WI38 (cell line): ENCODE results near the gene CD82.

ENCODE experiments used
- H3K4me3 ChIP-seq: 2 replicates; pipeline ENCODE4 v1.5.1; 2011; ENCODE audit warnings: low read depth, mild to moderate bottlenecking, control low read depth, low read length
- CTCF ChIP-seq: IDR thresholded peaks from 2 replicates; pipeline ENCODE4 v1.5.1; 2012; ENCODE audit warnings: low read depth, mild to moderate bottlenecking, control low read depth, low read length

CD82 gene

GRCh38 chr11:44568331-44568657 is 2.8 kb downstream of the CD82 start:
- no peak overlapping the region for H3K4me3 ChIP-seq
- no peak for TF ChIP-seq CTCF

GRCh38 chr11:44568658-44569473 is 3.4 kb downstream of the CD82 start:
- TF ChIP-seq CTCF = no peak
- no peak overlapping the region for H3K4me3 ChIP-seq

GRCh38 chr11:44570411-44571155 is 5.1 kb downstream of the CD82 start:
- no peak for TF ChIP-seq CTCF
- H3K4me3 ChIP-seq = no peak overlapping the region

GRCh38 chr11:44571871-44572270 is 6.4 kb downstream of the CD82 start:
- no peak overlapping the region for H3K4me3 ChIP-seq
- no peak for TF ChIP-seq CTCF

GRCh38 chr11:44572436-44572835 is 7.0 kb downstream of the CD82 start:
- no peak overlapping the region for H3K4me3 ChIP-seq
- TF ChIP-seq CTCF = no peak

GRCh38 chr11:44572884-44573283 is 7.4 kb downstream of the CD82 start:
- no peak overlapping the region for H3K4me3 ChIP-seq
- TF ChIP-seq CTCF = no peak

- TF ChIP-seq CTCF = no peak
- no peak overlapping the region for H3K4me3 ChIP-seq
Measured at GRCh38 chr11:44573333-44573732, 7.9 kb downstream of the CD82 start.
